ENCODE measurements around the gene DAGLB.

DNA sequence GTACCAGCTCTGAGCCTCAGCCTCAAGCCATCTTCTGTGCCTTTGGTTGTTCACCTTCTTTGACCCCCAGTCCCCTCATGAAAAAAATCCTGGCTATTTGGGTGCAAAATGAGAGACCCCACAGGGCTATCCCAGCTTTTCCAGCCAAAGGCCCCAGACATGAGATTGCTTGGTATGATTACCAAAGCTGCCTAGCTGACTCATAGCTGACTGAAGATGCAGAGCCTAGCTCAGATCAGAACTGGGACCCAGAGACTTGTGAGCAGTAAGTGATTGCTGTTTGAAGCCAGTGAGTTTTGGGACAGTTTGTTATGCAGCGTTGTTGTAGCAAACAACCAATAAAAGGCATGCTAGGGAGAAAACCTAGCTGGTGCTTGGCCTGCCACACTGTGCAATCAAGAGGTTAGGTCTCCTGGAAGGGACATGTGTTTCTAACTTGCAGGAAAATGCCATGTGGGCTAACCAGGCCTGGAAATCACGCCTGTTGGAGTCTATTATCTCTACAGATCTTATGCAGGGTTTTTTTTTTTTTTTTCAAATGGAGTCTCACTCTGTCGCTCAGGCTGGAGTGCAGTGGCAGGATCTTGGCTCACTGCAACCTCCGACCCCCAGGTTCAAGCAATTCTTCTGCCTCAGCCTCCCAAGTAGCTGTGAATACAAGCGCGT, 48.0 kb upstream of the DAGLB start:
- TF ChIP-seq, protein P1, sequence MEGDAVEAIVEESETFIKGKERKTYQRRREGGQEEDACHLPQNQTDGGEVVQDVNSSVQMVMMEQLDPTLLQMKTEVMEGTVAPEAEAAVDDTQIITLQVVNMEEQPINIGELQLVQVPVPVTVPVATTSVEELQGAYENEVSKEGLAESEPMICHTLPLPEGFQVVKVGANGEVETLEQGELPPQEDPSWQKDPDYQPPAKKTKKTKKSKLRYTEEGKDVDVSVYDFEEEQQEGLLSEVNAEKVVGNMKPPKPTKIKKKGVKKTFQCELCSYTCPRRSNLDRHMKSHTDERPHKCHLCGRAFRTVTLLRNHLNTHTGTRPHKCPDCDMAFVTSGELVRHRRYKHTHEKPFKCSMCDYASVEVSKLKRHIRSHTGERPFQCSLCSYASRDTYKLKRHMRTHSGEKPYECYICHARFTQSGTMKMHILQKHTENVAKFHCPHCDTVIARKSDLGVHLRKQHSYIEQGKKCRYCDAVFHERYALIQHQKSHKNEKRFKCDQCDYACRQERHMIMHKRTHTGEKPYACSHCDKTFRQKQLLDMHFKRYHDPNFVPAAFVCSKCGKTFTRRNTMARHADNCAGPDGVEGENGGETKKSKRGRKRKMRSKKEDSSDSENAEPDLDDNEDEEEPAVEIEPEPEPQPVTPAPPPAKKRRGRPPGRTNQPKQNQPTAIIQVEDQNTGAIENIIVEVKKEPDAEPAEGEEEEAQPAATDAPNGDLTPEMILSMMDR (IDR thresholded peaks at IDR 0.05), result no peak
- TF ChIP-seq POLR2A (IDR thresholded peaks at IDR 0.05), result no peak
